Smooth muscle cell (in vitro differentiated cells): ENCODE results near the gene PRCC. TPM values are rescaled to one million over a fixed set of nuclear protein-coding genes. Genes with fewer than 3 reads are reported as not detected.

ENCODE experiments used
- DNase-seq: peaks from one replicate; lab custom pipeline; 2025; ENCODE audit not compliant: unreplicated experiment; lab: John Stamatoyannopoulos, UW
- H2AFZ ChIP-seq: fragments of 200-600 bp; sonication (generic); 2 replicates; pipeline ENCODE4 v1.6.0; 2016; ENCODE audit warnings: antibody characterized with exemption, low read depth, mild to moderate bottlenecking
- H3F3A ChIP-seq: fragments of 200-600 bp; sonication (generic); 2 replicates; pipeline ENCODE4 v1.6.0; 2017; ENCODE audit warnings: antibody characterized with exemption, low read depth
- H3K27ac ChIP-seq: fragments of 200-600 bp; sonication (generic); 2 replicates; pipeline ENCODE4 v1.5.1; 2016; ENCODE audit warnings: low read depth, mild to moderate bottlenecking
- H3K27me3 ChIP-seq: fragments of 200-600 bp; sonication (generic); 2 replicates; pipeline ENCODE4 v1.6.1; 2016; ENCODE audit warnings: low read depth, mild to moderate bottlenecking
- H3K36me3 ChIP-seq: fragments of 200-600 bp; sonication (generic); 2 replicates; pipeline ENCODE4 v1.5.1; 2016; ENCODE audit warnings: low read depth
- H3K4me1 ChIP-seq: fragments of 200-600 bp; sonication (generic); 2 replicates; pipeline ENCODE4 v1.5.1; 2016; ENCODE audit warnings: low read depth
- H3K4me2 ChIP-seq: fragments of 200-600 bp; sonication (generic); 2 replicates; pipeline ENCODE4 v1.6.0; 2016; ENCODE audit warnings: mild to moderate bottlenecking
- H3K4me3 ChIP-seq: fragments of 200-600 bp; sonication (generic); 2 replicates; pipeline ENCODE4 v1.5.1; 2016; ENCODE audit warnings: mild to moderate bottlenecking
- H3K79me2 ChIP-seq: fragments of 200-600 bp; sonication (generic); 2 replicates; pipeline ENCODE4 v1.6.0; 2016; ENCODE audit warnings: low read depth, mild to moderate bottlenecking
- H3K9ac ChIP-seq: fragments of 200-600 bp; sonication (generic); 2 replicates; pipeline ENCODE4 v1.6.0; 2016; ENCODE audit warnings: low read depth
- H3K9me3 ChIP-seq: fragments of 200-600 bp; sonication (generic); replicated peaks from 2 replicates; pipeline ENCODE4 v1.5.1; 2016; ENCODE audit warnings: low read depth
- H4K20me1 ChIP-seq: fragments of 200-600 bp; sonication (generic); 2 replicates; pipeline ENCODE4 v1.6.0; 2016; ENCODE audit warnings: low read depth
- WGBS: methylation state at CpG from one replicate; pipeline ENCODE4 v1.1.7; 2016; ENCODE audit warnings: low lambda C conversion rate; 5-methylcytosine and 5-hydroxymethylcytosine counted together
- polyA plus RNA-seq: library from polyadenylated mRNA; unstranded; fragments of >200 nt; fragmentation: Nextera tagmentation; extraction: Ambion mirVana; gene quantifications from 2 replicates; pipeline ENCODE4 v1.2.1, GENCODE V29; 2016
- total RNA-seq: library from RNA; depleted of rRNA; stranded (reverse); fragments of >200 nt; gene quantifications from 2 replicates; pipeline ENCODE4 v1.2.3, GENCODE V29; 2014
- TF ChIP-seq, protein P1 (sequence below): fragments of 200-600 bp; sonication (generic); IDR thresholded peaks from 2 replicates; pipeline ENCODE4 v1.5.1; 2017; ENCODE audit warnings: borderline replicate concordance, mild to moderate bottlenecking, antibody characterized with exemption; ENCODE audit not compliant: insufficient read depth, poor library complexity, severe bottlenecking

The PRCC gene
- total and polyA plus RNA-seq, 2 experiments from 2014 or later: 37.7 to 68.7 TPM

DNA sequence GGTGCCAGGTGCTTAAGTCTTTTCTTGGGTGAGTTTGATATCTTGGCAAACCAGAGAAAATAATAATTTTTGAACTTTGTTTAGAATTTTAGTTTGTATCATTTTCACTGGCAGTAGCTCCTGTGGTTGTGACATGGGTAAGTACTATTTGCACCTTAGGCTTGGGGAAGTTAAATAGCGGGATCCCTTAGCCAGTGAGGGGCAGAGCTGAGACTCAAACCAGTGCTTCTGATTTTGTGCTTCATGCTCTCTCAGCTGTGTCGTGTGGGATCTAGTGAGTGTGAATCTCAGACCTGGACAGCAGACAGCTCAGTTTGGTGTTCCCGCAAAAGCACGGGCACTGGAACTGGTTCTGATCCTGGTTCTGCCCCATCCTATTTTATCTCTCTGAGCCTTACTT is 9.6 kb downstream of the PRCC start:
- Histone ChIP-seq H3F3A (peaks cover 16% of the 10 kb centered on the region), H3K4me3 (no peak overlapping the region), H3K9ac (no peak overlapping the region), H3K79me2 (peaks cover 96% of the 10 kb centered on the region), H3K4me1 (peaks cover 5% of the 10 kb centered on the region), H3K36me3 (no peaks in the 10 kb centered on the region), H3K9me3 (no peaks in the 10 kb centered on the region), H3K27ac (peak overlapping the region; percentile 13), H3K27me3 (no peaks in the 10 kb centered on the region), H2AFZ (no peak overlapping the region), H4K20me1 (peaks cover 95% of the 10 kb centered on the region), H3K4me2 (peak overlapping the region; percentile 2)
- TF ChIP-seq, protein P1, sequence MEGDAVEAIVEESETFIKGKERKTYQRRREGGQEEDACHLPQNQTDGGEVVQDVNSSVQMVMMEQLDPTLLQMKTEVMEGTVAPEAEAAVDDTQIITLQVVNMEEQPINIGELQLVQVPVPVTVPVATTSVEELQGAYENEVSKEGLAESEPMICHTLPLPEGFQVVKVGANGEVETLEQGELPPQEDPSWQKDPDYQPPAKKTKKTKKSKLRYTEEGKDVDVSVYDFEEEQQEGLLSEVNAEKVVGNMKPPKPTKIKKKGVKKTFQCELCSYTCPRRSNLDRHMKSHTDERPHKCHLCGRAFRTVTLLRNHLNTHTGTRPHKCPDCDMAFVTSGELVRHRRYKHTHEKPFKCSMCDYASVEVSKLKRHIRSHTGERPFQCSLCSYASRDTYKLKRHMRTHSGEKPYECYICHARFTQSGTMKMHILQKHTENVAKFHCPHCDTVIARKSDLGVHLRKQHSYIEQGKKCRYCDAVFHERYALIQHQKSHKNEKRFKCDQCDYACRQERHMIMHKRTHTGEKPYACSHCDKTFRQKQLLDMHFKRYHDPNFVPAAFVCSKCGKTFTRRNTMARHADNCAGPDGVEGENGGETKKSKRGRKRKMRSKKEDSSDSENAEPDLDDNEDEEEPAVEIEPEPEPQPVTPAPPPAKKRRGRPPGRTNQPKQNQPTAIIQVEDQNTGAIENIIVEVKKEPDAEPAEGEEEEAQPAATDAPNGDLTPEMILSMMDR: no peak
- WGBS: 47% methylated on average over 4 of the region's 4 CpGs
- no peak for DNase-seq

DNA sequence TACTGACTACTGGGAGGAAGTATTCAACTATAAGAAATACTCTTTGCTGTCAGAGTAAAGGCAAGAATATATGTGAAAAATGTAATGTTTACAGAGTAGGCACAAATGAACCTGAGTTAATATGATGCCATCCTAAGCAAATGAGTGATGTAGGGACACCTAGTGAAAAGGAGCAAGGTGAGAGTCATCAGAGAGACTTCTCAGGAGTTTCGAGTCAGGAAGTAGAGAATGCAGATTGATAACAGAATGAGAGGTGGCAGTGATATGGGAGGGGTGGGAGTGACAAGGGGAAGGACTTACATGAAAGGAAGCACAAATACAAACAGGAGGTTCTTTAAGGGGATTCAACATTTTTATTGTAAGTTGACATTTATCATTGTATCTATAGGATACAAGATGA is 10.2 kb downstream of the PRCC start:
- Histone ChIP-seq H3K9ac (no peak overlapping the region), H3K4me2 (peak overlapping the region; percentile 2), H4K20me1 (peaks cover 95% of the 10 kb centered on the region), H3K27ac (peak overlapping the region; percentile 13), H3K79me2 (peaks cover 96% of the 10 kb centered on the region), H3K36me3 (no peaks in the 10 kb centered on the region), H3K4me1 (peaks cover under 1% of the 10 kb centered on the region), H2AFZ (no peak overlapping the region), H3K9me3 (no peaks in the 10 kb centered on the region), H3K4me3 (no peak overlapping the region), H3K27me3 (no peaks in the 10 kb centered on the region), H3F3A (peaks cover 16% of the 10 kb centered on the region)
- TF ChIP-seq, protein P1: no peak
- 72% methylated on average over 1 of the region's 1 CpG for WGBS
- DNase-seq: no peak

DNA sequence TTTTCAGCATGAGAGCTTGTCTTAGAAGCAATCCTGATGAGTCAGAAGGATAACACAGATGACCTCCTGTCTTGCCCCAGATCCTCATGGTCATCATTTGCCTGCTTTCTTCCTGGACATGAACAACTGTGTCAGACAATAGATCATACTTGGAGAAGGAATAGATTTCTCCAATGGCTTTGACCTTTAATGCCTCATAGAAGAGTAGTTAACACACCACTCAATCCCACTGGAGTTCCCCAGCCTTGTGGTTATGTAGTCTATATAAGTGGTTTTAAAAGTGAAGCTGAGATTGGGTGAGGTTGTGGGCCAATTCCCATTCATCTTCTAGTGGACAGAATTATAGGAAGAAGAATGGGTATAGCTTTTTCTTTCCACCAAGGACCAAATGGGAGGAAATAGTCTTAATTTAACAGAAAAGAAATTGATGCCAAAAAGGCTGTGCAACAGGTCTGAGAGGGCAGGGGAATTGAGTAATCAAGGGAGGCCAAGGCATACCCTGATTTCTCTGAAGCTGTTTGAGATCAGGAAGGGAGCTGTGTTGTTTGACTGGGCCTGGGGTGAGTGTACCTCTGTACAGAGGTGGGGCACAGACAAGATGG is 14.4 kb downstream of the PRCC start:
- Histone ChIP-seq H3K9ac (no peak overlapping the region), H3K4me1 (no peaks in the 10 kb centered on the region), H3K27ac (peak overlapping the region; percentile 31), H4K20me1 (peaks cover 89% of the 10 kb centered on the region), H2AFZ (no peak overlapping the region), H3K36me3 (no peaks in the 10 kb centered on the region), H3K4me2 (peak overlapping the region; percentile 24), H3K4me3 (no peak overlapping the region), H3F3A (peaks cover 13% of the 10 kb centered on the region), H3K27me3 (no peaks in the 10 kb centered on the region), H3K9me3 (no peaks in the 10 kb centered on the region), H3K79me2 (peaks cover 95% of the 10 kb centered on the region)
- no peak for DNase-seq
- TF ChIP-seq, protein P1: no peak

DNA sequence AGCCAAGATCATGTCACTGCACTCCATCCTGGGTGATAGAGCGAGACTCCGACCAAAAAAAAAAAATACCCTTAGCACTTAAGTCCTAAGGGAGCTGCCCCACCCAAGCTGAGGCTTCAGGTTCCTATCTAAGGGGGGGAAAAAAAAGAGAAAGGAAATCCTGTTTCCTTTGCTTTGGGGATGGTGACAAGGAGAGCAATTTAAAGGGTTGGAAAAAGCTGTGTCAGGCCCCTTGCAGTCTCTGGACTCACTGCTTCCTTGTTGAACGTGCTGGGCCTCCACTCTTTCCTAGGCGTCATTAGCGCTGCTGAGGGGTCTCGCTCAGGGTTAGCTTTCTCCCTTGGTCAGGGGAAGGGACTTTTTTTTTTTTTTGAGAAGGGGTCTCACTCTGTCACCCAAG is 18.1 kb downstream of the PRCC start:
- Histone ChIP-seq H3K4me2 (no peak overlapping the region), H2AFZ (no peak overlapping the region), H3K27me3 (no peaks in the 10 kb centered on the region), H3K79me2 (peaks cover 91% of the 10 kb centered on the region), H3K9me3 (no peaks in the 10 kb centered on the region), H3K4me3 (no peak overlapping the region), H3F3A (peaks cover 8% of the 10 kb centered on the region), H3K27ac (no peak overlapping the region), H3K4me1 (no peaks in the 10 kb centered on the region), H3K36me3 (peaks cover under 1% of the 10 kb centered on the region), H3K9ac (no peak overlapping the region), H4K20me1 (peaks cover 86% of the 10 kb centered on the region)
- no peak for DNase-seq
- WGBS: 95% methylated on average over 6 of the region's 6 CpGs
- TF ChIP-seq, protein P1: no peak
